A549 (cell line): ENCODE results near the gene KCNK3. TPM values are rescaled to one million over a fixed set of nuclear protein-coding genes. Genes with fewer than 3 reads are reported as not detected.

Source experiments
- ATAC-seq, 2 experiments: fragments of 200-7000 bp in 1 of 2; fragments of >200 bp in 1 of 2; cut with Nextera tagmentation in 1 of 2; cut with Tn5 transposase in 1 of 2; 3 replicates each; pipeline versions ENCODE4 v1.8.0 to v1.9.1; 2018 to 2020; ENCODE audit warnings: mild to moderate bottlenecking in 1 of 2, moderate library complexity in 1 of 2
- CTCF ChIA-PET: fragments of 300-600 bp; sonication (Branson Sonifier 250); formaldehyde crosslinking; extraction: SDS; loops from one replicate; lab custom pipeline; 2021; ENCODE audit warnings: antibody characterized with exemption, inconsistent platforms; lab: Yijun Ruan, JAX
- POLR2A ChIA-PET: fragments of 350-600 bp; formaldehyde crosslinking; extraction: SDS; loops from one replicate; lab custom pipeline; 2021; ENCODE audit warnings: antibody characterized with exemption, inconsistent platforms; lab: Yijun Ruan, JAX
- DNase-seq, 2 experiments: peaks; one replicate each; pipeline versions ENCODE4 v3.0.0 to v3.0.0-alpha.2; 2011 to 2016; ENCODE audit warnings: low read depth in 1 of 2, low spot score in 1 of 2
- FAIRE-seq: peaks from 2 replicates; lab custom pipeline; 2011; peaks lifted over from hg19 to GRCh38; lab: Jason Lieb, UNC
- H3K27ac ChIP-seq, 2 experiments: fragments of >200 bp; sonication (Bioruptor Twin); formaldehyde crosslinking; 3 replicates each; pipeline ENCODE4 v1.5.1; 2016 to 2017
- H3K4me1 ChIP-seq: fragments of >200 bp; sonication (Bioruptor Twin); formaldehyde crosslinking; 3 replicates; pipeline ENCODE4 v1.6.1; 2016
- H3K4me2 ChIP-seq: fragments of >200 bp; sonication (Bioruptor Twin); formaldehyde crosslinking; 3 replicates; pipeline ENCODE4 v1.6.1; 2016
- H3K4me3 ChIP-seq: fragments of >200 bp; sonication (Bioruptor Twin); formaldehyde crosslinking; 3 replicates; pipeline ENCODE4 v1.5.1; 2016
- H3K9me3 ChIP-seq: fragments of >200 bp; sonication (Bioruptor Twin); formaldehyde crosslinking; 3 replicates; pipeline ENCODE4 v1.6.1; 2016
- BHLHE40 ChIP-seq: IDR thresholded peaks from 2 replicates; pipeline ENCODE4 v1.6.1; 2012; ENCODE audit warnings: low read depth, low read length, inconsistent platforms
- CEBPB ChIP-seq, 2 experiments: fragments of >200 bp in 1 of 2; sonication (Bioruptor Twin) in 1 of 2; formaldehyde crosslinking in 1 of 2; IDR thresholded peaks; 2 replicates each; pipeline ENCODE4 v1.6.1; 2012 to 2016
- CHD2 ChIP-seq: fragments of 150-350 bp; IDR thresholded peaks from 2 replicates; pipeline ENCODE4 v1.6.1; 2014; ENCODE audit warnings: low read length; ENCODE audit not compliant: partially characterized antibody
- CTCF ChIP-seq: fragments of >200 bp; sonication (Bioruptor Twin); formaldehyde crosslinking; IDR thresholded peaks from 3 replicates; pipeline ENCODE4 v1.5.1; 2016
- EHF ChIP-seq: fragments of 250-450 bp; sonication (Bioruptor Pico); IDR thresholded peaks from 2 replicates; pipeline ENCODE4 v1.5.0; 2020; ENCODE audit warnings: mild to moderate bottlenecking
- EP300 ChIP-seq, 2 experiments: fragments of >200 bp; sonication (Bioruptor Twin); formaldehyde crosslinking; IDR thresholded peaks; 2 replicates in 1 of 2; 3 replicates in 1 of 2; pipeline ENCODE4 v1.6.1; 2016 to 2017
- FOSL2 ChIP-seq, 2 experiments: fragments of 450-650 bp in 1 of 2; fragments of >200 bp in 1 of 2; sonication (Bioruptor Twin) in 1 of 2; formaldehyde crosslinking; IDR thresholded peaks; 2 replicates each; pipeline versions ENCODE4 v1.5.0 to v1.6.1; 2016 to 2020; ENCODE audit warnings: mild to moderate bottlenecking in 1 of 2, moderate library complexity in 1 of 2
- GATA3 ChIP-seq: IDR thresholded peaks from 2 replicates; pipeline ENCODE4 v1.6.1; 2012; ENCODE audit warnings: borderline replicate concordance
- HDAC2 ChIP-seq: fragments of 200-600 bp; sonication (generic); IDR thresholded peaks from 2 replicates; pipeline ENCODE4 v1.6.1; 2016
- HOXA7 ChIP-seq: fragments of 250-450 bp; sonication (Bioruptor Pico); IDR thresholded peaks from 2 replicates; pipeline ENCODE4 v1.5.0; 2020; ENCODE audit warnings: mild to moderate bottlenecking, moderate library complexity
- HOXB5 ChIP-seq: fragments of 250-450 bp; sonication (Bioruptor Pico); IDR thresholded peaks from 2 replicates; pipeline ENCODE4 v1.5.0; 2020; ENCODE audit warnings: mild to moderate bottlenecking, moderate library complexity
- JUN ChIP-seq, 2 experiments: fragments of >200 bp; sonication (Bioruptor Twin); formaldehyde crosslinking; IDR thresholded peaks; 2 replicates in 1 of 2; 3 replicates in 1 of 2; pipeline ENCODE4 v1.6.1; 2016 to 2017
- KDM1A ChIP-seq: fragments of 200-600 bp; sonication (generic); IDR thresholded peaks from 2 replicates; pipeline ENCODE4 v1.6.1; 2016; ENCODE audit warnings: low read depth, mild to moderate bottlenecking
- MAFK ChIP-seq: fragments of 450-650 bp; IDR thresholded peaks from 2 replicates; pipeline ENCODE4 v1.6.1; 2014; ENCODE audit not compliant: partially characterized antibody
- MAX ChIP-seq: IDR thresholded peaks from 2 replicates; pipeline ENCODE4 v1.6.1; 2012
- NPAS2 ChIP-seq: fragments of 250-450 bp; sonication (Bioruptor Pico); IDR thresholded peaks from 2 replicates; pipeline ENCODE4 v1.8.0; 2022; ENCODE audit warnings: mild to moderate bottlenecking, moderate library complexity, borderline replicate concordance
- NR3C1 ChIP-seq: fragments of >200 bp; sonication (Bioruptor Twin); formaldehyde crosslinking; IDR thresholded peaks from 3 replicates; pipeline ENCODE4 v1.6.1; 2017
- PHF8 ChIP-seq: fragments of 200-600 bp; sonication (generic); IDR thresholded peaks from 2 replicates; pipeline ENCODE4 v1.6.1; 2016; ENCODE audit warnings: low read depth, mild to moderate bottlenecking, antibody characterized with exemption, moderate library complexity, borderline replicate concordance
- POLR2A ChIP-seq: IDR thresholded peaks from 2 replicates; pipeline ENCODE4 v1.6.1; 2012; ENCODE audit warnings: mild to moderate bottlenecking, low read length
- RAD21 ChIP-seq, 2 experiments: fragments of >200 bp in 1 of 2; sonication (Bioruptor Twin) in 1 of 2; formaldehyde crosslinking in 1 of 2; IDR thresholded peaks in 1 of 2; conservative IDR thresholded peaks in 1 of 2; 2 replicates in 1 of 2; 3 replicates in 1 of 2; pipeline ENCODE4 v1.6.1; 2012 to 2018; ENCODE audit warnings: inconsistent platforms in 1 of 2
- RFX5 ChIP-seq: fragments of 450-650 bp; IDR thresholded peaks from 2 replicates; pipeline ENCODE4 v1.7.1; 2014; ENCODE audit warnings: antibody characterized with exemption, mild to moderate bottlenecking, moderate library complexity
- RNF2 ChIP-seq: fragments of 200-600 bp; sonication (generic); IDR thresholded peaks from 2 replicates; pipeline ENCODE4 v1.6.1; 2016; ENCODE audit warnings: low read depth, mild to moderate bottlenecking, antibody characterized with exemption, moderate library complexity, borderline replicate concordance
- SMC3 ChIP-seq: fragments of >200 bp; sonication (Bioruptor Twin); formaldehyde crosslinking; IDR thresholded peaks from 3 replicates; pipeline ENCODE4 v1.6.1; 2018; ENCODE audit warnings: inconsistent platforms
- SREBF2 ChIP-seq: fragments of 450-650 bp; IDR thresholded peaks from 2 replicates; pipeline ENCODE4 v1.6.1; 2014; ENCODE audit warnings: mild to moderate bottlenecking, moderate library complexity
- TP53 ChIP-seq: fragments of 250-450 bp; sonication (Bioruptor Pico); IDR thresholded peaks from 2 replicates; pipeline ENCODE4 v1.5.0; 2021; ENCODE audit warnings: mild to moderate bottlenecking, moderate library complexity
- USF2 ChIP-seq: fragments of 450-650 bp; IDR thresholded peaks from 2 replicates; pipeline ENCODE4 v1.6.1; 2014; ENCODE audit warnings: antibody characterized with exemption
- ZC3H11A ChIP-seq: fragments of 450-650 bp; IDR thresholded peaks from 2 replicates; pipeline ENCODE4 v1.6.1; 2014; ENCODE audit warnings: antibody characterized with exemption, mild to moderate bottlenecking
- ZFP36 ChIP-seq: fragments of 450-650 bp; IDR thresholded peaks from 2 replicates; pipeline ENCODE4 v1.6.1; 2014; ENCODE audit warnings: borderline replicate concordance; ENCODE audit not compliant: partially characterized antibody
- ZSCAN20 ChIP-seq: fragments of 250-450 bp; sonication (Bioruptor Pico); IDR thresholded peaks from 2 replicates; pipeline ENCODE4 v1.8.0; 2022; ENCODE audit warnings: mild to moderate bottlenecking, moderate library complexity
- WGBS: methylation state at CpG from one replicate; pipeline ENCODE4 v1.1.6; 2017; ENCODE audit errors: missing lambda C conversion rate; 5-methylcytosine and 5-hydroxymethylcytosine counted together
- polyA plus RNA-seq, 4 experiments: library from polyadenylated mRNA; depleted of rRNA in 3 of 4; stranded (reverse); fragments of >200 nt; fragmentation: RNase III in 1 of 4; extraction: RNeasy Plus Mini Kit Qiagen cat#74134 plus additional on column Dnase treatment in 1 of 4; gene quantifications; 2 replicates in 3 of 4; 3 replicates in 1 of 4; pipeline ENCODE4 v1.2.3, GENCODE V29; 2011 to 2017
- TF ChIP-seq, protein P1 (sequence below): IDR thresholded peaks from 2 replicates; pipeline ENCODE4 v1.6.1; 2012; ENCODE audit warnings: low read depth, borderline replicate concordance

Gene KCNK3
- polyA plus RNA-seq, 2 of the 4 experiments (the other 2 are of a cell fraction): 2.4 to 2.8 TPM

DNA sequence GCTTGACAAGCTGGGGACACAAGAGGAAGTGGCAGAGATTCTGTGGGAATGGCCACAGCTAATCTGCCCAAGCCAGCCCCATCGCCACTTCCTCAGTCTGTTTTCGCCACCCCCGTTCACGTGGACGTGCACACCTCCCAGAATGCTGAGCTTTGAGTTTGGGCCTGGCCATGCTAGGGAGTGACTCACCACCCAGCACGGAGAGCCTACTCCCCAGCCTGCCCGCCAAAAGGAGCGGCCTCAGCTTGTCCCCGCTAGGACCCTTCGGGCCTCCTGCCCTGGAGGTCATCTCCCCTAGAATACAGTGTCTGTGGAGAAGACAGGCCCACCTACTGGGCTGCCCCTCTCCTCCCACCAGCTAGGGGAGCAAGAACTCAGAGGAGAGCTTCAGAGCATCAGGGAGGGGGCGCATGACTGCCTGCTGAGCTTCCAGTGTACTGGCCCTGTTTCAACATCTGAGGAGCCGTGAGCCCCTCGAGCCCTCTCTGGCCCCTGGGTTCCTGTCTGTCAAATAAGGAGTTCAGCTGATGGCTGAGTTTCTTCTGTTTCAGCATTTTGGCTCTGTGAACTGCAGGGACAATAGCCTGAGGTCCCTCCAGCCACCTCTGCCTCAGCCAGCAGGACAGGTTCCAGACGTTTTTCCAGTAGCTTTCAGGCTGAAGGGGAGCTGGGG is 76.7 kb downstream of the KCNK3 start:
- FAIRE-seq (no peak), DNase-seq (peak; percentile 69), ATAC-seq (peak; percentile 63 to 65)
- 26% methylated on average over 11 of the region's 14 CpGs for WGBS
- peak overlapping the region; percentile 85 to 95 for H3K27ac ChIP-seq
- no peak overlapping the region for H3K4me3 ChIP-seq
- ChIA-PET CTCF (interaction anchor here (0.8 to 6.5 kb wide), 13 partner anchors 9 to 164 kb away, joined by 3 to 38 read pairs (median 4); partner anchors contain the start of gene CENPA), POLR2A (interaction anchor here (1.5 to 2.1 kb wide), 2 partner anchors 12 to 16 kb away, joined by 3 to 5 read pairs; partner anchors contain the start of gene CENPA)
- TF ChIP-seq ZFP36: no peak
- TF ChIP-seq, protein P1, sequence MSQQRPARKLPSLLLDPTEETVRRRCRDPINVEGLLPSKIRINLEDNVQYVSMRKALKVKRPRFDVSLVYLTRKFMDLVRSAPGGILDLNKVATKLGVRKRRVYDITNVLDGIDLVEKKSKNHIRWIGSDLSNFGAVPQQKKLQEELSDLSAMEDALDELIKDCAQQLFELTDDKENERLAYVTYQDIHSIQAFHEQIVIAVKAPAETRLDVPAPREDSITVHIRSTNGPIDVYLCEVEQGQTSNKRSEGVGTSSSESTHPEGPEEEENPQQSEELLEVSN: peak; percentile 69
- no peak for TF ChIP-seq RFX5
- no peak for TF ChIP-seq BHLHE40
- TF ChIP-seq MAX: peak; percentile 89
- no peak for TF ChIP-seq HOXB5 (CRISPR knock-in tag)
- 0 out of 5 replicates have a peak, but pooled peaks of 1 of the 2 experiments have one; percentile 55 for TF ChIP-seq JUN (IDR thresholded peaks at IDR 0.05)
- TF ChIP-seq MAFK: peak; percentile 94
- no peak for TF ChIP-seq PHF8
- no peak for TF ChIP-seq KDM1A
- no peak for TF ChIP-seq USF2
- TF ChIP-seq FOSL2 (IDR thresholded peaks at IDR 0.05): 0 out of 2 replicates have a peak, but pooled peaks have one; percentile 34
- TF ChIP-seq FOSL2 (CRISPR knock-in tag; IDR thresholded peaks at IDR 0.05): peak; percentile 90
- H3K4me2 ChIP-seq: peak overlapping the region; percentile 65
- H3K9me3 ChIP-seq: no peaks in the 10 kb centered on the region
- H3K4me1 ChIP-seq: peaks cover 88% of the 10 kb centered on the region

DNA sequence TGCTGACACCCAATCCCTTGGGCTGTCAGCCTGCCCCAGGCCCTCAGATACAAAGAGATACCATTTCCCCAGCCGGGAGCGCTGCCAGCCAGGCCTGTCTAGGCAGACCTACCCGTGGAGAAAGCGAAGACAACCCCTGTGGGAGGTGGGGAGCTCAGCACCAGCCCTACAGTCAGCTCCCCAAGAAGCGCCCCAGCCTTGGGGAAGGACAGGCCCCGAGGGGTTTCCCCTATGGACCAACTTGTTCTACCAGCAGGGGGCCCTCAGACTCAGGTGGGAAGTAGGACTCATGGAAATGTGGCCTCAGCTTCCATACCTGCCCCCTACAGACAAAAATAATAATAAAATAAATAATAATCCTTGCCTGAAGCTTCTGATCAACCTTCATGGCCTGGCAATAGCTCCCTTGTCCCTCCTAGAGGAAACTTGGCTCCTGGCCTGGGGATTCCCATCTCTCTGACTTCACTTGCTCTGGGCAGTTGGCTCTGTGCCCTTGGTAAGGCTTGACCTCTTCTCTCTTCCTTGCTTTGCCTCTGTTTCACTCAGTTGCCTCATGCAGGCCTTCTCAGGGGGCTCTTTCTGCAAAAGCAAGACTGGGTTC is 78.6 kb downstream of the KCNK3 start:
- H3K4me2 ChIP-seq: peak overlapping the region; percentile 65
- ATAC-seq: peak; percentile 28 to 64; a peak in 5 of 6 replicates
- H3K4me1 ChIP-seq: peaks cover 78% of the 10 kb centered on the region
- CTCF ChIA-PET: interaction anchor here (0.6 to 3.4 kb wide), 12 partner anchors 9 to 193 kb away, joined by 3 to 16 read pairs (median 4); partner anchors contain the start of gene CENPA
- WGBS: 41% methylated on average over 6 of the region's 6 CpGs
- peak overlapping the region; percentile 85 to 95 for H3K27ac ChIP-seq
- peak; percentile 37 to 78 for DNase-seq
- no peaks in the 10 kb centered on the region for H3K9me3 ChIP-seq
- H3K4me3 ChIP-seq: peak overlapping the region; percentile 9; the same call in 1 of the 3 replicates
- POLR2A ChIA-PET: interaction anchor here (0.6 kb wide), 1 partner anchor 14 kb away, joined by 3 read pairs; no protein-coding TSS in a partner anchor
- no peak for FAIRE-seq
- TF ChIP-seq EHF (CRISPR knock-in tag) (no peak), NR3C1 (no peak), HDAC2 (no peak), POLR2A (no peak), RAD21 (conservative IDR thresholded peaks at IDR 0.05 in 1 of 2, IDR thresholded peaks at IDR 0.05 in 1 of 2) (peak in 1 of 2 experiments; percentile 31; a peak in 2 of 5 replicates), CHD2 (no peak), GATA3 (no peak), CEBPB (IDR thresholded peaks at IDR 0.05) (0 out of 4 replicates have a peak, but pooled peaks of 1 of the 2 experiments have one; percentile 19), NPAS2 (CRISPR knock-in tag) (no peak), HOXA7 (no peak), RNF2 (no peak), ZSCAN20 (CRISPR knock-in tag) (no peak), ZC3H11A (no peak), EP300 (IDR thresholded peaks at IDR 0.05) (peak in 1 of 2 experiments; percentile 47; a peak in 1 of 5 replicates), JUN (IDR thresholded peaks at IDR 0.05) (no peak; a peak in 1 of 5 replicates), SMC3 (peak; percentile 26; the same call in 1 of the 3 replicates), ZFP36 (no peak), MAFK (no peak), SREBF2 (no peak), CTCF (peak; percentile 50), FOSL2 (IDR thresholded peaks at IDR 0.05) (no peak), FOSL2 (CRISPR knock-in tag; IDR thresholded peaks at IDR 0.05) (no peak), MAX (no peak), TP53 (no peak), BHLHE40 (no peak)
